Adrenal gland (tissue), 5 donors: ENCODE results near the gene ARID5A.

Source experiments
- POLR2A ChIP-seq, 2 donors: fragments of 450-650 bp; IDR thresholded peaks; one replicate each; pipeline ENCODE4 v1.6.1; 2017; ENCODE audit warnings: antibody characterized with exemption in 2 of 2, mild to moderate bottlenecking in 2 of 2, moderate library complexity in 1 of 2
- TF ChIP-seq, protein P1 (sequence below), 6 experiments: fragments of 450-650 bp in 4 of 6; fragments of 200-600 bp in 2 of 6; sonication (generic) in 1 of 6; IDR thresholded peaks; 1 replicate in 5 of 6; 2 replicates in 1 of 6; pipeline versions ENCODE4 v1.5.1 to v1.8.0; 2016 to 2021; ENCODE audit warnings: antibody characterized with exemption in 6 of 6, mild to moderate bottlenecking in 2 of 6, moderate library complexity in 1 of 6
- donor health status: DM: no; HTN: no; CAD: no.

DNA sequence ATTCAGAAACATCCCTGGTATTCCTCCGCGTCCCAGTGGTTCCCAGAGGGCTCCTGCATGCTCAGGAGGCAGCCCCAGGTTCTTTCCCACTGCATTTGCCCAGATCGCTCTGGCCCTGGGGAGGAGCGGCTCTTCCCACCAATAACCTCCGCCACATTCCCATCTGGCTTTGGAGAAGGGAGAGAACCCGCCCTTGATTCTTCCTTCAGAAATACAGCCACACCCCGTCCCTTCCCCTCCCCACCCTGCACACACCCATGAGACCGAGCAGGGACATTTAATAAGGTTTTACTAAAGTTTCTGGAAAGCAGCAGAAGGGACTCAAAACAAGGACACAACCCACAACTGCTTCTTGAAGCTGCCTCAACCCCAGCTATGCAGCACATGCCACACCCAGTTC lies 21.9 kb downstream of the ARID5A start:
- TF ChIP-seq, protein P1, sequence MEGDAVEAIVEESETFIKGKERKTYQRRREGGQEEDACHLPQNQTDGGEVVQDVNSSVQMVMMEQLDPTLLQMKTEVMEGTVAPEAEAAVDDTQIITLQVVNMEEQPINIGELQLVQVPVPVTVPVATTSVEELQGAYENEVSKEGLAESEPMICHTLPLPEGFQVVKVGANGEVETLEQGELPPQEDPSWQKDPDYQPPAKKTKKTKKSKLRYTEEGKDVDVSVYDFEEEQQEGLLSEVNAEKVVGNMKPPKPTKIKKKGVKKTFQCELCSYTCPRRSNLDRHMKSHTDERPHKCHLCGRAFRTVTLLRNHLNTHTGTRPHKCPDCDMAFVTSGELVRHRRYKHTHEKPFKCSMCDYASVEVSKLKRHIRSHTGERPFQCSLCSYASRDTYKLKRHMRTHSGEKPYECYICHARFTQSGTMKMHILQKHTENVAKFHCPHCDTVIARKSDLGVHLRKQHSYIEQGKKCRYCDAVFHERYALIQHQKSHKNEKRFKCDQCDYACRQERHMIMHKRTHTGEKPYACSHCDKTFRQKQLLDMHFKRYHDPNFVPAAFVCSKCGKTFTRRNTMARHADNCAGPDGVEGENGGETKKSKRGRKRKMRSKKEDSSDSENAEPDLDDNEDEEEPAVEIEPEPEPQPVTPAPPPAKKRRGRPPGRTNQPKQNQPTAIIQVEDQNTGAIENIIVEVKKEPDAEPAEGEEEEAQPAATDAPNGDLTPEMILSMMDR (IDR thresholded peaks at IDR 0.05), result no peak
- no peak for TF ChIP-seq POLR2A (IDR thresholded peaks at IDR 0.05)
